Esophagus squamous epithelium (tissue), 4 donors: ENCODE data around the gene WAPL.

Experiments used
- POLR2A ChIP-seq, 4 donors: fragments of 450-650 bp; IDR thresholded peaks; one replicate each; pipeline ENCODE4 v1.6.1; 2017; ENCODE audit warnings: antibody characterized with exemption in 4 of 4, mild to moderate bottlenecking in 4 of 4, moderate library complexity in 3 of 4
- TF ChIP-seq, protein P1 (sequence below), 6 experiments: fragments of 450-650 bp in 4 of 6; fragments of 200-600 bp in 2 of 6; sonication (generic) in 2 of 6; IDR thresholded peaks; one replicate each; pipeline ENCODE4 v1.5.1; 2016 to 2019; ENCODE audit warnings: antibody characterized with exemption in 6 of 6, mild to moderate bottlenecking in 4 of 6, moderate library complexity in 4 of 6

DNA sequence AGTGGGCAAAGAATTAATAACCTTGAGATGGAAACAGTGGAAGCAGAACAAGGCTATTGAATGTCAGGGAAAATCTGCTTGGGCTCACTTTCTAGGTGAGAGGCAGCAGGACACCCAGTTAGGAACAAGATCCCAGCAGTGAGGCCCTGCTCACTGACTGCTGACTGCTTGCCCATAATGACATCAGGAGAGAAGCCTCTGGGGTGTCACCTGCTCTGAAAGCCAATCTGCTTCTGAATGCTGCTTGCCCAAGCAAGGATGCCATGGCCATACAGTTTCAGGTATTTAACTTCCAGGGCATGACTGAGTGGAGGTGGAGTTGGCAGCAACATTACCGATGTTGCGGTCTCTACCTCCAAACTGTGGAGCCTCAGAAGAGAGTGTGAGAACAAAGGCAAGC lies 11.7 kb upstream of the WAPL start:
- TF ChIP-seq, protein P1, sequence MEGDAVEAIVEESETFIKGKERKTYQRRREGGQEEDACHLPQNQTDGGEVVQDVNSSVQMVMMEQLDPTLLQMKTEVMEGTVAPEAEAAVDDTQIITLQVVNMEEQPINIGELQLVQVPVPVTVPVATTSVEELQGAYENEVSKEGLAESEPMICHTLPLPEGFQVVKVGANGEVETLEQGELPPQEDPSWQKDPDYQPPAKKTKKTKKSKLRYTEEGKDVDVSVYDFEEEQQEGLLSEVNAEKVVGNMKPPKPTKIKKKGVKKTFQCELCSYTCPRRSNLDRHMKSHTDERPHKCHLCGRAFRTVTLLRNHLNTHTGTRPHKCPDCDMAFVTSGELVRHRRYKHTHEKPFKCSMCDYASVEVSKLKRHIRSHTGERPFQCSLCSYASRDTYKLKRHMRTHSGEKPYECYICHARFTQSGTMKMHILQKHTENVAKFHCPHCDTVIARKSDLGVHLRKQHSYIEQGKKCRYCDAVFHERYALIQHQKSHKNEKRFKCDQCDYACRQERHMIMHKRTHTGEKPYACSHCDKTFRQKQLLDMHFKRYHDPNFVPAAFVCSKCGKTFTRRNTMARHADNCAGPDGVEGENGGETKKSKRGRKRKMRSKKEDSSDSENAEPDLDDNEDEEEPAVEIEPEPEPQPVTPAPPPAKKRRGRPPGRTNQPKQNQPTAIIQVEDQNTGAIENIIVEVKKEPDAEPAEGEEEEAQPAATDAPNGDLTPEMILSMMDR (IDR thresholded peaks at IDR 0.05): no peak
- TF ChIP-seq POLR2A (IDR thresholded peaks at IDR 0.05): no peak
